Suprapubic skin (tissue), 4 donors: ENCODE results near the gene FAM240B. TPM values are rescaled to one million over a fixed set of nuclear protein-coding genes. Genes with fewer than 3 reads are reported as not detected.

Source experiments
- DNase-seq, 2 donors: peaks; one replicate each; pipeline ENCODE4 v3.0.0-alpha.2; 2019; ENCODE audit warnings: low spot score in 2 of 2
- H3K27ac ChIP-seq: fragments of 200-600 bp; sonication (generic); one replicate; pipeline ENCODE4 v1.5.1; 2019
- H3K27me3 ChIP-seq: fragments of 200-600 bp; sonication (generic); one replicate; pipeline ENCODE4 v1.5.1; 2019
- H3K36me3 ChIP-seq: fragments of 200-600 bp; sonication (generic); one replicate; pipeline ENCODE4 v1.5.1; 2019
- H3K4me1 ChIP-seq: fragments of 200-600 bp; sonication (generic); one replicate; pipeline ENCODE4 v1.5.1; 2019
- H3K4me3 ChIP-seq: fragments of 200-600 bp; sonication (generic); one replicate; pipeline ENCODE4 v1.5.1; 2019; ENCODE audit warnings: mild to moderate bottlenecking
- H3K9me3 ChIP-seq: fragments of 200-600 bp; sonication (generic); one replicate; pipeline ENCODE4 v1.5.1; 2019
- CTCF ChIP-seq, 2 donors: fragments of 200-600 bp in 1 of 2; fragments of 450-650 bp in 1 of 2; sonication (generic) in 1 of 2; IDR thresholded peaks; one replicate each; pipeline ENCODE4 v1.5.1; 2016 to 2019; ENCODE audit warnings: antibody characterized with exemption in 2 of 2, mild to moderate bottlenecking in 1 of 2, moderate library complexity in 1 of 2
- EP300 ChIP-seq: sonication (generic); formaldehyde crosslinking; IDR thresholded peaks from one replicate; pipeline ENCODE4 v1.6.1; 2017; ENCODE audit warnings: antibody characterized with exemption
- POLR2A ChIP-seq, 2 donors: fragments of 450-650 bp; IDR thresholded peaks; one replicate each; pipeline ENCODE4 v1.6.1; 2017; ENCODE audit warnings: antibody characterized with exemption in 2 of 2, mild to moderate bottlenecking in 2 of 2, moderate library complexity in 2 of 2
- POLR2AphosphoS5 ChIP-seq, 3 donors: sonication (generic); formaldehyde crosslinking; IDR thresholded peaks; one replicate each; pipeline ENCODE4 v1.6.1; 2017; ENCODE audit warnings: antibody characterized with exemption in 3 of 3
- WGBS: methylation state at CpG from one replicate; pipeline ENCODE4 v1.1.5; 2018; 5-methylcytosine and 5-hydroxymethylcytosine counted together
- total RNA-seq, 4 donors: library from RNA; depleted of rRNA; stranded (reverse); fragments of >200 nt; gene quantifications; one replicate each; pipeline ENCODE4 v1.1.0, GENCODE V29; 2016

The FAM240B gene
- total RNA-seq, 4 donors from 2014 or later, result not detected

- no peaks in the 10 kb centered on the region for H3K36me3 ChIP-seq
- 95% methylated on average over 1 of the region's 1 CpG for WGBS
- no peaks in the 10 kb centered on the region for H3K9me3 ChIP-seq
- no peaks in the 10 kb centered on the region for H3K4me1 ChIP-seq
- no peak overlapping the region for H3K27ac ChIP-seq
- H3K4me3 ChIP-seq, result no peak overlapping the region
- H3K27me3 ChIP-seq, result no peaks in the 10 kb centered on the region
- DNase-seq, result no peak
- TF ChIP-seq CTCF (IDR thresholded peaks at IDR 0.05), result no peak
- no peak for TF ChIP-seq POLR2AphosphoS5 (IDR thresholded peaks at IDR 0.05)
- no peak for TF ChIP-seq EP300
- no peak for TF ChIP-seq POLR2A (IDR thresholded peaks at IDR 0.05)
These were observed 1.8 kb downstream of the FAM240B start for GRCh38 chr9:38718148-38718547.

GRCh38 chr9:38715684-38716083, 4.2 kb downstream of the FAM240B start:
- Histone ChIP-seq H3K27ac (no peak overlapping the region), H3K36me3 (no peaks in the 10 kb centered on the region), H3K27me3 (peaks cover 3% of the 10 kb centered on the region), H3K4me1 (no peaks in the 10 kb centered on the region), H3K9me3 (no peaks in the 10 kb centered on the region), H3K4me3 (no peak overlapping the region)
- TF ChIP-seq POLR2AphosphoS5 (IDR thresholded peaks at IDR 0.05), result no peak
- no peak for TF ChIP-seq CTCF (IDR thresholded peaks at IDR 0.05)
- no peak for TF ChIP-seq POLR2A (IDR thresholded peaks at IDR 0.05)
- no peak for TF ChIP-seq EP300
- 61% methylated on average over 2 of the region's 2 CpGs for WGBS
- DNase-seq, result no peak

- 68% methylated on average over 5 of the region's 5 CpGs for WGBS
- TF ChIP-seq CTCF (IDR thresholded peaks at IDR 0.05) (no peak), POLR2A (IDR thresholded peaks at IDR 0.05) (no peak), POLR2AphosphoS5 (IDR thresholded peaks at IDR 0.05) (no peak), EP300 (no peak)
- Histone ChIP-seq H3K27ac (no peak overlapping the region), H3K36me3 (no peaks in the 10 kb centered on the region), H3K27me3 (peaks cover 6% of the 10 kb centered on the region), H3K9me3 (no peaks in the 10 kb centered on the region), H3K4me3 (no peak overlapping the region), H3K4me1 (no peaks in the 10 kb centered on the region)
- DNase-seq, result no peak
These were observed 6.5 kb downstream of the FAM240B start for GRCh38 chr9:38713426-38713825.

- Histone ChIP-seq H3K27ac (no peak overlapping the region), H3K9me3 (no peaks in the 10 kb centered on the region), H3K36me3 (no peaks in the 10 kb centered on the region), H3K27me3 (peaks cover 21% of the 10 kb centered on the region), H3K4me3 (no peak overlapping the region), H3K4me1 (no peaks in the 10 kb centered on the region)
- TF ChIP-seq POLR2AphosphoS5 (IDR thresholded peaks at IDR 0.05), result no peak
- no peak for TF ChIP-seq CTCF (IDR thresholded peaks at IDR 0.05)
- no peak for TF ChIP-seq POLR2A (IDR thresholded peaks at IDR 0.05)
- TF ChIP-seq EP300, result no peak
- DNase-seq, result no peak
- WGBS, result 81% methylated on average over 3 of the region's 3 CpGs
These were observed 11.2 kb downstream of the FAM240B start for GRCh38 chr9:38708759-38709158.

- Histone ChIP-seq H3K27me3 (peaks cover 21% of the 10 kb centered on the region), H3K36me3 (no peaks in the 10 kb centered on the region), H3K4me1 (no peaks in the 10 kb centered on the region), H3K27ac (no peak overlapping the region), H3K9me3 (no peaks in the 10 kb centered on the region), H3K4me3 (no peak overlapping the region)
- no peak for DNase-seq
- WGBS, result 71% methylated on average over 10 of the region's 10 CpGs
- no peak for TF ChIP-seq EP300
- TF ChIP-seq CTCF (IDR thresholded peaks at IDR 0.05), result no peak
- TF ChIP-seq POLR2AphosphoS5 (IDR thresholded peaks at IDR 0.05), result no peak
- no peak for TF ChIP-seq POLR2A (IDR thresholded peaks at IDR 0.05)
These were observed 11.9 kb downstream of the FAM240B start for GRCh38 chr9:38707885-38708637.
